Prostate gland (tissue), 2 donors: Measurements from ENCODE around the gene C20orf173.

Experiments
- POLR2A ChIP-seq: fragments of 450-650 bp; IDR thresholded peaks from one replicate; pipeline ENCODE4 v1.6.1; 2016; ENCODE audit warnings: antibody characterized with exemption, mild to moderate bottlenecking
- POLR2AphosphoS5 ChIP-seq: sonication (generic); formaldehyde crosslinking; IDR thresholded peaks from one replicate; pipeline ENCODE4 v1.6.1; 2017; ENCODE audit warnings: antibody characterized with exemption
- TF ChIP-seq, protein P1 (sequence below), 4 experiments: fragments of 200-600 bp in 2 of 4; fragments of 450-650 bp in 2 of 4; sonication (generic) in 2 of 4; IDR thresholded peaks; 1 replicate in 3 of 4; 2 replicates in 1 of 4; pipeline ENCODE4 v1.5.1; 2016 to 2019; ENCODE audit warnings: antibody characterized with exemption in 4 of 4, mild to moderate bottlenecking in 2 of 4, moderate library complexity in 2 of 4

DNA sequence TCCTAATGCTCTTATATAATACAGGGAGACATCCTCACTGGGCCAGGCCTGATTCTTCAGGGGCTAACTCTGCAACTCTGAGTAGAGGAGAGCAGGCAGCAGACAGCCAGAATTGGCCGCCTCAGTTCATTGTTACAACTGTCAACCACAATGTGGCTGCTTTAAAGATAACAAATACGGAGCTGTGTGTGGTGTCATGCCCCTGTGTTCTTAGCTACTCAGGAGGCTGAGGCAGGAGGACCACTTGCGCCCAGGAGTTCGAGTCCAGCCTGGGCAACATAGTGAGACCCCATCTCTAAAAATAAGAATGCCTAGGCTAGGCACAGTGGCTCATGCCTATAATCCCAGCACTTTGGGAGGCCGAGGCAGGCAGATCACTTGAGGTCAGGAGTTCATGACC lies 39.7 kb downstream of the C20orf173 start:
- TF ChIP-seq, protein P1, sequence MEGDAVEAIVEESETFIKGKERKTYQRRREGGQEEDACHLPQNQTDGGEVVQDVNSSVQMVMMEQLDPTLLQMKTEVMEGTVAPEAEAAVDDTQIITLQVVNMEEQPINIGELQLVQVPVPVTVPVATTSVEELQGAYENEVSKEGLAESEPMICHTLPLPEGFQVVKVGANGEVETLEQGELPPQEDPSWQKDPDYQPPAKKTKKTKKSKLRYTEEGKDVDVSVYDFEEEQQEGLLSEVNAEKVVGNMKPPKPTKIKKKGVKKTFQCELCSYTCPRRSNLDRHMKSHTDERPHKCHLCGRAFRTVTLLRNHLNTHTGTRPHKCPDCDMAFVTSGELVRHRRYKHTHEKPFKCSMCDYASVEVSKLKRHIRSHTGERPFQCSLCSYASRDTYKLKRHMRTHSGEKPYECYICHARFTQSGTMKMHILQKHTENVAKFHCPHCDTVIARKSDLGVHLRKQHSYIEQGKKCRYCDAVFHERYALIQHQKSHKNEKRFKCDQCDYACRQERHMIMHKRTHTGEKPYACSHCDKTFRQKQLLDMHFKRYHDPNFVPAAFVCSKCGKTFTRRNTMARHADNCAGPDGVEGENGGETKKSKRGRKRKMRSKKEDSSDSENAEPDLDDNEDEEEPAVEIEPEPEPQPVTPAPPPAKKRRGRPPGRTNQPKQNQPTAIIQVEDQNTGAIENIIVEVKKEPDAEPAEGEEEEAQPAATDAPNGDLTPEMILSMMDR (IDR thresholded peaks at IDR 0.05): no peak
- TF ChIP-seq POLR2AphosphoS5 (no peak), POLR2A (no peak)
